Chondrocyte (in vitro differentiated cells): Measurements from ENCODE around the gene ITIH1. TPM values are rescaled to one million over a fixed set of nuclear protein-coding genes. Genes with fewer than 3 reads are reported as not detected.

Experiments
- DNase-seq: peaks from one replicate; pipeline ENCODE4 v3.0.0; 2021; ENCODE audit warnings: mixed read lengths, low spot score
- H3K27ac Mint-ChIP-seq: one replicate; pipeline ENCODE4 v1.8.0; 2021; ENCODE audit warnings: mild to moderate bottlenecking, moderate library complexity, mixed read lengths; ENCODE audit not compliant: unreplicated experiment
- H3K27me3 Mint-ChIP-seq: 2 replicates; pipeline ENCODE4 v1.8.0; 2021; ENCODE audit warnings: low read depth, mixed read lengths
- H3K36me3 Mint-ChIP-seq: 2 replicates; pipeline ENCODE4 v1.8.0; 2021; ENCODE audit warnings: low read depth, mixed read lengths
- H3K4me1 Mint-ChIP-seq: 2 replicates; pipeline ENCODE4 v1.8.0; 2021; ENCODE audit warnings: low read depth, mild to moderate bottlenecking, mixed read lengths
- H3K4me3 Mint-ChIP-seq: one replicate; pipeline ENCODE4 v1.8.0; 2021; ENCODE audit warnings: mild to moderate bottlenecking, moderate library complexity, mixed read lengths; ENCODE audit not compliant: unreplicated experiment
- H3K9me3 Mint-ChIP-seq: 2 replicates; pipeline ENCODE4 v1.8.0; 2021; ENCODE audit warnings: low read depth, mixed read lengths
- total RNA-seq: library from RNA; stranded (reverse); gene quantifications from 3 replicates; pipeline ENCODE4 v1.2.1, GENCODE V29; 2021
- TF ChIP-seq, protein P1 (sequence below): fragments of 200-600 bp; sonication (generic); IDR thresholded peaks from 2 replicates; pipeline ENCODE4 v1.5.0; 2021; ENCODE audit warnings: antibody characterized with exemption, mild to moderate bottlenecking, moderate library complexity

Gene ITIH1
- total RNA-seq, 1 donor from 2014 or later: not detected

DNA sequence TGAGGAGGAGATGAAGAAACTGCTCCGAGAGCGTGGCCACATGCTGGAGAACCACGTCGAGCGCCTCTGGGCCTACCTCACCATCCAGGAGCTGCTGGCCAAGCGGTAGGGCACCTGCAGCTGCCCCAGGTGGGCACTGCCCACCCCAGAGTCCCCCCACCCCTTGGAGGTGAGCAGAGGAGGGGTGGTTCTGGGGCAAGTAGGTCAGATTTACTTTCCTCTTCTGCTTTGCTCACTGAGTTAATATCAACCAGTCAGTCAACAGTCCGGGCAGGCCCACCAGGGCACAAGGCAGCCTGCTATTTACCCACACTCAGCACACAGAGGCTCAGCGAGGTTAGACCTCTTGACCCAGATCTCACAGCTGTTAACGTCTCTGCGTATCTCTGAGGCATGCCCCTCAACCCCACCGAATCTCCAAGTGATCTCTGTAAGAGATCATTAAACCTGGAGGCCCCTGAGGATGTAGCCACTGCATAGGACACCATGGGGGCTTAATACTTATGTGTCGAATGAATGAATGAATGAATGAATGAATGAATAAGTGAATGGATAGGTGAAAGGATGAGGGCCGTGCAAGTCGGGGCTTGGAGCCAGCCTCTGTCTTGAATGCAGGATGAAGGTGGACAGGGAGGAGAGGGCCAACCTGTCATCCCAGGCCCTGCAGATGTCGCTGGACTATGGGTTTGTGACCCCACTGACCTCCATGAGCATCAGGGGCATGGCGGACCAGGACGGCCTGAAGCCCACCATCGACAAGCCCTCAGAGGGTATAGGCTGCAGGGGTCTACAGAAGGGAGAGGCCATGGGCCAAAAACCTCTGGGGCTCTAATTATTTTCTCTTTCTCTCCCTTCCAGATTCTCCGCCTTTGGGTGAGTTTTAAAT is 9.2 kb downstream of the ITIH1 start:
- Mint-ChIP-seq H3K27ac (no peak overlapping the region), H3K36me3 (no peaks in the 10 kb centered on the region), H3K4me3 (no peak overlapping the region), H3K4me1 (no peaks in the 10 kb centered on the region), H3K9me3 (no peaks in the 10 kb centered on the region), H3K27me3 (peaks cover 20% of the 10 kb centered on the region)
- DNase-seq: peak; percentile 70
- TF ChIP-seq, protein P1, sequence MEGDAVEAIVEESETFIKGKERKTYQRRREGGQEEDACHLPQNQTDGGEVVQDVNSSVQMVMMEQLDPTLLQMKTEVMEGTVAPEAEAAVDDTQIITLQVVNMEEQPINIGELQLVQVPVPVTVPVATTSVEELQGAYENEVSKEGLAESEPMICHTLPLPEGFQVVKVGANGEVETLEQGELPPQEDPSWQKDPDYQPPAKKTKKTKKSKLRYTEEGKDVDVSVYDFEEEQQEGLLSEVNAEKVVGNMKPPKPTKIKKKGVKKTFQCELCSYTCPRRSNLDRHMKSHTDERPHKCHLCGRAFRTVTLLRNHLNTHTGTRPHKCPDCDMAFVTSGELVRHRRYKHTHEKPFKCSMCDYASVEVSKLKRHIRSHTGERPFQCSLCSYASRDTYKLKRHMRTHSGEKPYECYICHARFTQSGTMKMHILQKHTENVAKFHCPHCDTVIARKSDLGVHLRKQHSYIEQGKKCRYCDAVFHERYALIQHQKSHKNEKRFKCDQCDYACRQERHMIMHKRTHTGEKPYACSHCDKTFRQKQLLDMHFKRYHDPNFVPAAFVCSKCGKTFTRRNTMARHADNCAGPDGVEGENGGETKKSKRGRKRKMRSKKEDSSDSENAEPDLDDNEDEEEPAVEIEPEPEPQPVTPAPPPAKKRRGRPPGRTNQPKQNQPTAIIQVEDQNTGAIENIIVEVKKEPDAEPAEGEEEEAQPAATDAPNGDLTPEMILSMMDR: no peak

DNA sequence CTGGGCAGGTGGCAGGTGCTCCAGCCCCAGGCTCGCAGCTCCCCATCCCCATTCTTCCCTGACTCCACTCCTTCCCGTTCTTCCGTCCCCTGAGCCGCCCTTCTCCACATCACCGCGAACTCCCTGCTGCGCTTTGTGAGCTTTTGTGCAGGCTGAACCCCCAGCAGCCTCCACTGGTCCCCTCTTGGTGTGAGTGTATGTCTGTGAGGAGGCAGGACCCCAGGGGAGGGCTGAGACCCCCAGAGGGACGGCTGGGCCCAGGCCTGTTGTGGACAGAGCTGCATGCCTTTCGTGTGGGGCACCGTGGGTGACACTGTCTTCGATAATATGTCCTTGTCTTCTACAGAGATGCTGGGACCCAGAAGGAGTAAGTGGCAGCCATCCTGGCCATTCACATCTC is 9.8 kb downstream of the ITIH1 start:
- TF ChIP-seq, protein P1: no peak
- peak; percentile 77 for DNase-seq
- H3K27ac Mint-ChIP-seq: no peak overlapping the region
- no peak overlapping the region for H3K4me3 Mint-ChIP-seq
- peaks cover 13% of the 10 kb centered on the region for H3K27me3 Mint-ChIP-seq
- H3K4me1 Mint-ChIP-seq: no peaks in the 10 kb centered on the region
- no peaks in the 10 kb centered on the region for H3K36me3 Mint-ChIP-seq
- no peaks in the 10 kb centered on the region for H3K9me3 Mint-ChIP-seq

DNA sequence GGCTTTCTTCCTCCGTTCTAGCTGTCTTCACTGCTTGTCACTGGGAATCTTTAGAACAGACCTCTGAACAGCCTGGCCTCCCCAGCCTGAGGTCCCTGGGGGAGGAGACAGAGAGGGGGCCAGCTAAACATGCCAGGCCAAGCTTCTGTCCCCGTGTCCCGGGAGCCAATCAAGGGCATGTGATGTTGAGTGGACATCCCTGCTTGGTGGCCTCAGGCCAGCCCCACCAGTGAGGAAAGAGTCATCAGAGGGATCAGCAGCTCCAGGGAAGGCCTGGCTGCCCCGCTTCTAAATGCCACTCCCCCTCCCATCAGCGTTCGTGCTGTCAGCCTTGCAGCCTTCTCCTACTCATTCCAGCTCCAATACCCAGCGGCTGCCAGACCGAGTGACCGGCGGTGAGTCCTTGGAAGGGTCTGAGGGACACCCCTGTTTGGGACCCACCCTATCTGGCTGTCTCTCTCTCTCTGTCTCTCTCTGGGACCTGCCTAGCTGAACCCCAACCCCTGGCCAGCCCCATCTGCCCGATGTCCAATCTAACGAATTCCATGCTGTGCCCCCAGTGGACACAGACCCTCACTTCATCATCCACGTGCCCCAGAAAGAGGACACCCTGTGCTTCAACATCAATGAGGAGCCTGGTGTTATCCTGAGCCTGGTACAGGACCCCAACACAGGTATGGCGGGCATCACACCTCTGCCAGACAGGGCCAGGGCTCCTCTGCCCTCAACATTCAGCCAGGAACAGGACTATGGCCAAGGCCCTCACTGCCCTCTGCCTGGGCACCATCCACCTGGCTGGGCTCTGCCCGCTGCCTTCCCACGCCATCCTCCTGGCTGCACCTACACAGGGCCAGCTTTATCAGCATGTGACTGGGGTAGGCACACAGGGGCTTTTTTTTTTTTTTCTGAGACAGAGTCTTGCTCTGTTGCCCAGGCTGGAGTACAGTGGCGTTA is 10.6 kb downstream of the ITIH1 start:
- TF ChIP-seq, protein P1: no peak
- peak; percentile 81 for DNase-seq

DNA sequence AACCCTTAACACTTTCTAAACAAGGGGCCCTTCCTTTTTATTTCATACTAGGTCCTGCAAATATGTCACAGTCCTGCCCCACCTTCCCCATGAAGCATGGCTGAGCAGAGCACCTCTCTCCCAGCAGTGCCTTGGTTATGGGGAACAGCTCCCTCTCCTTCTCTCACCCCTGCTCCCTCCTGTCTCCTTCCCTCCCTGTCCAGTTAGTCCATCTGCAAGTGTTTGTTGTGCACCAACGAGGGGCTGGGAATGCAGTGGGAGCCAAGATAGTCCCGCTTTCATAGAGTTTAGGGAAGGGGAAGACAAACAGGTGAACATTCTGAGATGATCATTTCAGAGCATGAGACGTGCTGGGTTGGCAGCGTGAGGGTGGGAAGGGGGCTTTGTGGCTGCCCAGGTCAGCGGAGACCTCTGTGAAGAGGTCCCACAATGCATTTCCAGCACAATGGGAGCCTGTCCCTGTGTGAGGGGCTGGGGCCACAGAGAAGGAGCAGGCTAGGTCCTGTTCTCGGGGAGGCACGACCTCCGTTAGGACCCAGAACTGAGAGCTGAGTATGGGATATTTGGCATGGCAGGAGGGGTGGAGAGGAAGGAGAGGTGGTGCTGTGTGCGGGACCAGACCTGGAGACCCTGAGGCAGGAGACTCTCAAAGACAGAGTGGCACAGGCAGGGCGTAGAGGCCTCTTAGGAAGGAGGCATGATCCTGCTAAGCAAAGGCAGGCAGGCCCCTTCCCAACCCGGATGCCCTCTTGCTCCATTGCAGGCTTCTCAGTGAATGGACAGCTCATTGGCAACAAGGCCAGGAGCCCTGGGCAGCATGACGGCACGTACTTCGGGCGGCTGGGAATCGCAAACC is 11.7 kb downstream of the ITIH1 start:
- peak; percentile 82 for DNase-seq
- H3K36me3 Mint-ChIP-seq: no peaks in the 10 kb centered on the region
- peaks cover 5% of the 10 kb centered on the region for H3K4me1 Mint-ChIP-seq

More for the DNA sequence above, 10.6 kb downstream of the ITIH1 start:
- no peaks in the 10 kb centered on the region for H3K4me1 Mint-ChIP-seq
- H3K9me3 Mint-ChIP-seq: no peaks in the 10 kb centered on the region
- H3K27ac Mint-ChIP-seq: no peak overlapping the region
- no peaks in the 10 kb centered on the region for H3K36me3 Mint-ChIP-seq
- H3K4me3 Mint-ChIP-seq: no peak overlapping the region
- peaks cover 6% of the 10 kb centered on the region for H3K27me3 Mint-ChIP-seq

More for the DNA sequence above, 11.7 kb downstream of the ITIH1 start:
- no peak overlapping the region for H3K4me3 Mint-ChIP-seq
- TF ChIP-seq, protein P1: no peak
- H3K9me3 Mint-ChIP-seq: no peaks in the 10 kb centered on the region
- no peaks in the 10 kb centered on the region for H3K27me3 Mint-ChIP-seq
- H3K27ac Mint-ChIP-seq: no peak overlapping the region
